SK-N-SH (cell line): ENCODE data around the gene LLGL1. TPM values are rescaled to one million over a fixed set of nuclear protein-coding genes. Genes with fewer than 3 reads are reported as not detected.

Experiments used
- CTCF ChIA-PET: fragments of 300-600, 350-600 bp; formaldehyde crosslinking; extraction: SDS; loops from one replicate; lab custom pipeline; 2021; lab: Yijun Ruan, JAX
- POLR2A ChIA-PET: fragments of 350-600 bp; sonication (Branson Sonifier 250); formaldehyde crosslinking; extraction: SDS; loops from one replicate; lab custom pipeline; 2020; ENCODE audit warnings: antibody characterized with exemption, inconsistent platforms; lab: Yijun Ruan, JAX
- DNase-seq: peaks from one replicate; pipeline ENCODE4 v3.0.0; 2012
- H2AFZ ChIP-seq: fragments of 200-600 bp; sonication (generic); 2 replicates; pipeline ENCODE4 v1.8.1; 2016; ENCODE audit warnings: antibody characterized with exemption, mild to moderate bottlenecking, low read depth
- H3F3A ChIP-seq: fragments of 200-600 bp; sonication (generic); replicated peaks from 2 replicates; pipeline ENCODE3; 2016; ENCODE audit warnings: antibody characterized with exemption, mild to moderate bottlenecking; ENCODE audit not compliant: insufficient read depth
- H3K27ac ChIP-seq, 2 experiments: fragments of 200-500 bp in 1 of 2; fragments of 200-600 bp in 1 of 2; sonication (Bioruptor generic) in 1 of 2; sonication (generic), shearing (Covaris generic) in 1 of 2; 2 replicates each; pipeline versions ENCODE4 v1.5.1 to v1.6.1; 2014 to 2016; ENCODE audit warnings: low read depth in 2 of 2, inconsistent platforms in 1 of 2, low read length in 1 of 2, mild to moderate bottlenecking in 1 of 2, mixed read lengths in 1 of 2
- H3K27me3 ChIP-seq: fragments of 200-600 bp; sonication (generic), shearing (Covaris generic); 2 replicates; pipeline ENCODE4 v1.6.1; 2016; ENCODE audit warnings: mixed run types; ENCODE audit not compliant: insufficient read depth
- H3K36me3 ChIP-seq, 2 experiments: fragments of 200-500 bp in 1 of 2; fragments of 200-600 bp in 1 of 2; sonication (Bioruptor generic) in 1 of 2; sonication (generic) in 1 of 2; replicated peaks in 1 of 2; 2 replicates each; pipeline versions ENCODE3 to v1.5.1; 2014 to 2016; ENCODE audit warnings: low read length in 1 of 2, mild to moderate bottlenecking in 1 of 2; ENCODE audit not compliant: insufficient read depth in 2 of 2, control insufficient read depth in 1 of 2
- H3K4me1 ChIP-seq, 2 experiments: fragments of 200-500 bp in 1 of 2; fragments of 200-600 bp in 1 of 2; sonication (Bioruptor generic) in 1 of 2; sonication (generic), shearing (Covaris generic) in 1 of 2; 2 replicates each; pipeline versions ENCODE4 v1.5.1 to v1.6.1; 2014 to 2016; ENCODE audit warnings: low read depth in 1 of 2, low read length in 1 of 2, mixed run types in 1 of 2; ENCODE audit not compliant: insufficient read depth in 2 of 2, control insufficient read depth in 1 of 2
- H3K4me2 ChIP-seq: fragments of 200-600 bp; sonication (generic), shearing (Covaris generic); 2 replicates; pipeline ENCODE4 v1.6.1; 2017; ENCODE audit warnings: mixed run types
- H3K4me3 ChIP-seq, 2 experiments: fragments of 200-500 bp in 1 of 2; fragments of 200-600 bp in 1 of 2; sonication (Bioruptor generic) in 1 of 2; sonication (generic), shearing (Covaris generic) in 1 of 2; 2 replicates each; pipeline versions ENCODE4 v1.5.1 to v1.8.1; 2014 to 2016; ENCODE audit warnings: low read depth in 2 of 2, inconsistent platforms in 1 of 2, low read length in 1 of 2, mild to moderate bottlenecking in 1 of 2, mixed read lengths in 1 of 2, moderate library complexity in 1 of 2
- H3K79me2 ChIP-seq: fragments of 200-600 bp; sonication (generic); 2 replicates; pipeline ENCODE4 v1.8.1; 2017; ENCODE audit warnings: mild to moderate bottlenecking; ENCODE audit not compliant: insufficient read depth
- H3K9ac ChIP-seq: fragments of 200-600 bp; sonication (generic); 2 replicates; pipeline ENCODE4 v1.6.1; 2017; ENCODE audit warnings: mixed run types
- H3K9me2 ChIP-seq: fragments of 200-600 bp; sonication (generic); 2 replicates; pipeline ENCODE4 v1.6.1; 2017; ENCODE audit warnings: mixed run types
- H3K9me3 ChIP-seq: fragments of 200-600 bp; sonication (generic); 2 replicates; pipeline ENCODE4 v1.6.1; 2017; ENCODE audit warnings: mixed run types, mild to moderate bottlenecking, moderate library complexity
- H4K20me1 ChIP-seq: fragments of 200-600 bp; sonication (generic); 2 replicates; pipeline ENCODE4 v1.6.1; 2017; ENCODE audit warnings: mild to moderate bottlenecking, mixed run types; ENCODE audit not compliant: insufficient read depth
- CHD2 ChIP-seq: fragments of 150-350 bp; IDR thresholded peaks from 2 replicates; pipeline ENCODE4 v1.6.1; 2018; ENCODE audit warnings: low read length; ENCODE audit not compliant: partially characterized antibody
- EZH2phosphoT487 ChIP-seq: fragments of 200-600 bp; sonication (generic); IDR thresholded peaks from 2 replicates; pipeline ENCODE4 v1.6.1; 2017; ENCODE audit warnings: low read depth, mixed run types, mild to moderate bottlenecking, antibody characterized with exemption, moderate library complexity, borderline replicate concordance
- GABPA ChIP-seq: IDR thresholded peaks from 2 replicates; pipeline ENCODE4 v1.4.0; 2012; ENCODE audit warnings: low read depth, mild to moderate bottlenecking
- GATA2 ChIP-seq: sonication (generic); formaldehyde crosslinking; IDR thresholded peaks from 2 replicates; pipeline ENCODE4 v1.5.0; 2020; ENCODE audit warnings: mild to moderate bottlenecking, missing genetic modification reagents
- IRF3 ChIP-seq: fragments of 150-350 bp; IDR thresholded peaks from 2 replicates; pipeline ENCODE4 v1.6.1; 2016; ENCODE audit warnings: mild to moderate bottlenecking, low read depth, low read length
- MAX ChIP-seq: IDR thresholded peaks from 2 replicates; pipeline ENCODE4 v1.4.0; 2012; ENCODE audit warnings: low read depth
- MEF2A ChIP-seq: IDR thresholded peaks from 2 replicates; pipeline ENCODE4 v1.4.0; 2012; ENCODE audit warnings: low read depth, borderline replicate concordance
- NFIC ChIP-seq: IDR thresholded peaks from 2 replicates; pipeline ENCODE4 v1.4.0; 2012; ENCODE audit warnings: borderline replicate concordance
- PBX3 ChIP-seq: IDR thresholded peaks from 2 replicates; pipeline ENCODE4; 2012
- REST ChIP-seq: IDR thresholded peaks from 2 replicates; pipeline ENCODE4 v1.6.1; 2012; ENCODE audit warnings: mild to moderate bottlenecking, low read depth, low read length, moderate library complexity
- RXRA ChIP-seq: IDR thresholded peaks from 2 replicates; pipeline ENCODE4 v1.4.0; 2012; ENCODE audit warnings: low read depth, mild to moderate bottlenecking, borderline replicate concordance
- SIN3A ChIP-seq: IDR thresholded peaks from 2 replicates; pipeline ENCODE4 v1.6.1; 2012; ENCODE audit warnings: low read depth, mild to moderate bottlenecking, low read length, moderate library complexity, borderline replicate concordance
- TEAD4 ChIP-seq: IDR thresholded peaks from 2 replicates; pipeline ENCODE4 v1.4.0; 2012; ENCODE audit warnings: mild to moderate bottlenecking, borderline replicate concordance; ENCODE audit not compliant: insufficient read depth
- USF1 ChIP-seq: IDR thresholded peaks from 2 replicates; pipeline ENCODE4 v1.4.0; 2012; ENCODE audit warnings: low read depth, borderline replicate concordance
- YY1 ChIP-seq: IDR thresholded peaks from 2 replicates; pipeline ENCODE4 v1.4.0; 2012; ENCODE audit warnings: low read depth, mild to moderate bottlenecking
- WGBS: methylation state at CpG from one replicate; pipeline ENCODE4 v1.1.6; 2017; ENCODE audit warnings: low lambda C conversion rate; 5-methylcytosine and 5-hydroxymethylcytosine counted together
- polyA plus RNA-seq, 3 experiments: library from polyadenylated mRNA; depleted of rRNA; stranded (reverse); fragments of >200 nt; gene quantifications; 2 replicates each; pipeline ENCODE4 v1.2.3, GENCODE V29; 2012

The LLGL1 gene
- polyA plus RNA-seq, 1 of the 3 experiments (the other 2 are of a cell fraction): 31.4 TPM

GRCh38 chr17:18201108-18201507, 24.3 kb upstream of the LLGL1 start:
- Histone ChIP-seq H4K20me1 (peaks cover 77% of the 10 kb centered on the region), H3K27me3 (no peaks in the 10 kb centered on the region), H3K4me3 (no peak overlapping the region), H3K9me2 (no peaks in the 10 kb centered on the region), H3K79me2 (peaks cover 97% of the 10 kb centered on the region), H3K36me3 (peaks cover 29 to 39% of the 10 kb centered on the region in 2 experiments), H3K9me3 (no peaks in the 10 kb centered on the region), H3K4me2 (no peak overlapping the region), H3F3A (no peaks in the 10 kb centered on the region), H3K4me1 (peaks cover 0 to 9% of the 10 kb centered on the region in 2 experiments; a peak in 2 of 4 replicates), H3K27ac (no peak overlapping the region), H3K9ac (no peak overlapping the region), H2AFZ (no peak overlapping the region)
- CTCF ChIA-PET: interaction anchor here (1.7 to 2.1 kb wide), 2 partner anchors 9 to 17 kb away, joined by 7 to 9 read pairs; no protein-coding TSS in a partner anchor
- POLR2A ChIA-PET: interaction anchor here (1.1 to 1.2 kb wide), 2 partner anchors 18 kb away, joined by 3 to 5 read pairs; partner anchors contain the start of gene ALKBH5
- WGBS: 97% methylated on average over 4 of the region's 4 CpGs
- TF ChIP-seq CHD2 (no peak), EZH2phosphoT487 (no peak), TEAD4 (no peak), GATA2 (CRISPR knock-in tag) (no peak), SIN3A (no peak), REST (no peak), IRF3 (no peak), MEF2A (no peak), GABPA (no peak), YY1 (no peak), NFIC (no peak), PBX3 (no peak), RXRA (no peak), USF1 (no peak), MAX (no peak)
- DNase-seq: no peak
